NCI-H1417 (cell line): Measurements from ENCODE around the gene ETS2.

Experiments
- DNase-seq, 3 experiments: peaks; one replicate each; lab custom pipeline; 2025; lab: John Stamatoyannopoulos, UW

Gene ETS2

DNA sequence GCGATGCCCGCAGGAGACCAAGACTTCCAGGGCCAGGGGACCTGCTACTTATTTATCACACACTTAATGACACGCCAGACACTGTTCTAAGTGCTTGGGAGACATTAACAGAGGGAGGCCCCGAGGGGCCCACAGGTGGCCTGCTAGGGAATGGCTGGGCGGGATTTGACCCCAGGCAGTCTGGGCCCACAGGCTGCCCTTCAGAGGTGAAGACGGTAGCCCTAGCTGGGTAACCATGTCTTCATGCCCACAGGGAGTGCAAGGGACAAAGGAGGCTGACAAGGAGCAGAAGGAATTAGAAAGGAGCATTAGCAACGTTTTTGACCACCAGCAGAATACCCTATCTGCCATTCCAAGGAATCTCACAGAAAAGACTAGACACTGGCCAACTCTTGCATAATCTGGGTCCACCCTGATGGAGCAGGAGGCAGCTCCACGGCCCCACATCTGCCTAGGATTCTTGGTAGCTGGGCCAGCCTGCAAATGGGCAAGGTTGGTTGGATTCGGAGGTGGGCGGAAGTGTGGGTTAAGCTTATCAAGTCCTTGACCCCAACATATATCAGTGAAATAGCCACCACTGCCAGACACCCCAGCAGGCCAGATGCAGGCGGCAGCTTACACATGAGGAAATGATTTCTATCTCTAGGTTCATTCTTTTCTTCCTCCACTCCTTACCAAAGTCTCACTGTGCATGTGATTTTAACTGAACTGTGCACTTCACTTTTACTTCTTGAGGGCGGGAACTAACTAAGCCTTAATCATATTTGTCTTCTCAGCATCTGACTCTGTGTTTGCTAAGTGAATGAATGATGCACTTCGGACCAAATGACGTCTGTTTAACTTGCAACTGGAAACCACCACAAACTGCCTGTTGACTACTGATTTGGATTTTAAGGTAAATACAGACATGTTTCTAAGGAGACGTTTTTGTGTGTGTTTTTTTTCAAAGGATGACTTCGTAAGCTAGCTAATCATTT lies 3.4 kb upstream of the ETS2 start:
- peak in 1 of 3 experiments; percentile 24 for DNase-seq

- no peak for DNase-seq
Measured at GRCh38 chr21:38803075-38803660, 2.6 kb upstream of the ETS2 start.

DNA sequence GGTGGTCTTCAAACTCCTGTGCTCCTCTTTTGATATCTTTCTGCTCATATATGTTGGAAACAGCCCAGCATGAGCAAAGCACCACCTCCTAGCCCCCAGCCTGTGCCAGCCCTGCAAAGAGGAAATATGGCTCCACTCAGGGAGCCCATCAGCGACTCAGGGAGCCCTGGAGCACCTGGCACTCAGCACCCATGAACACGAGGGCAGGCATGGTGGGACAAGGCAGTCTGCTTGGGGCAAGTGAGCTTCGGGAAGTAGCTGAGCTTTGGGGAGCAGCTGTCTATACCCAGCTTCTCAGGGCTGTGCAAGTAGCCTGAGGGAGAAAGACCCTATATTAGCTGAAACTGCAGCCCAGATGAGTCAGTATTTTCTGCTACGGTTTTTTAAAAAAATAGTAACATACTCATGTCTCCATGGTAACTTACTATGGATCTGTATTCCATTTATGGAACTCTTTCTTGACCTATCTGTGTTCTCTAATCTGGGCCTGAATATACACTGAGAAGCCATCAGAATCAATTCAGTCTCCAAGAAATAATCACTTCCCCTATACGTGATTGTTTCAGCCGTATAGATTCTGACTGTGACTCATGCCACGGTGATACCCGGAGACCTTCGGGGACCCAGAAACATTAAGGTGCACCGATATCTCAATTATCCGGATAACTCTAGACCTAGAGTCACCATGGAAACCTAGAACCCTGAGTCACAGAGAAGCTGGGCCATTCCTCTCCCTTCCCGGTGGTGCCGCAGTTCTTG lies 1.5 kb upstream of the ETS2 start:
- DNase-seq, result no peak

GRCh38 chr21:38804789-38805327 lies 871 bp upstream of the ETS2 start:
- peak; percentile 71 to 91 (median 90) for DNase-seq

GRCh38 chr21:38806153-38806941 lies 618 bp downstream of the ETS2 start:
- DNase-seq, result peak; percentile 48 to 80 (median 79)

GRCh38 chr21:38806942-38807284 lies 1.2 kb downstream of the ETS2 start:
- peak; percentile 64 to 87 (median 69) for DNase-seq

DNA sequence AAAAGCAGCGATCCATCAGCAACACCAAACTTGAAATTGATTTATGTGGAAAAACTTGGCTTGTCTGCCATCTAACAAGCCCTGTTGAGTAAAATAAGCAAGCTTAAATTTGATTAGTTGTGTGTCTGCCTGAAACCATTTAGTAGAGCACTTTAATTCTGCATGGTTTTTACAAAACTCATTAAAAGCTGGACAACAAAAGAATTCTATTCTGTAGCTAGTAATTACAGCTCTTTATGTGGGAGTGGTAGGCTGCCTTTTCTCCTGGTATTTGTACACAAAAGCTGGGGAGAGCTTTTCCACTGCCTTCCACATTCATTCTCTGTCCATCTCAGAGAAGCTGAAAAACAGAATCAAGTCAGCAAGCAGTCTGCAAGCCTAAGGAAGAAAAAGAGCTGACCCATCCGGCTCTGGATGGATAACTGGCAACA lies 1.7 kb downstream of the ETS2 start:
- peak; percentile 48 to 94 (median 63) for DNase-seq

GRCh38 chr21:38807986-38808385 lies 2.3 kb downstream of the ETS2 start:
- DNase-seq, result peak in 2 of 3 experiments; percentile 59 to 79

GRCh38 chr21:38809198-38809878 lies 3.6 kb downstream of the ETS2 start:
- no peak for DNase-seq

DNA sequence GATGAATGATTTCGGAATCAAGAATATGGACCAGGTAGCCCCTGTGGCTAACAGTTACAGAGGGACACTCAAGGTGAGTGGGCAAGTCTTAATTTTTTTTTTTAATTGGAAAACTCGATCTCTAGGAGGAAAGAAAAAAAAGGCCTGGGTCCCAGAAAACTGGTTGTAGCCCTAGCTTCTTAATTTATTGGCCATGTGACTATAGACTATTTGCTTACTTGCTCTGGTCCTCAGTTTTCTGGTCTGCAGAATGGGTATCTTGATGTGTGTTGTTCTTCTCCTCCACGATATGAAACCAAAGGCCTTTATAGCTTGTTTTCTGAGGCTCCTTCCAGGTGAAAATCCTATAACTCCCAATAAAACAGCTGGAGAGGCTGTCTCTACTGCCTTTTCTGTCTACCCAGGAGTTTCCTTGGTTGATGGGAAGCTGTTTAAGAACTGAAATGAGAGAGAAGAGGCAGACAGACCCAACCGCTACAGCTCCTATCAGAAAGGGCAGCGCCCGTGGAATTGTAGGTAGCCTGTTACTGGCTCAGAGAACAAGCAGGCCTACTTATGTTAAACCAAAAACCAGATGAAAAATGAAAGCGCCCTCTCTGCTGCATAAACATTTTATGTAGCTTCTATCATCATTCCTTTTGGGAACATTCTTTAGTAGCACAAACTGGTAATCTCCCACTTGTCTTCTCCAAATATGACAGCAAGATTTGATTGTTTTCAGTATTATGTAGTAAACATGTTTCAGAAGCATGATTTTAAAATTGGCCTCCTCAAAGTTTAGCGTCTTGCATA lies 4.5 kb downstream of the ETS2 start:
- DNase-seq, result no peak

DNA sequence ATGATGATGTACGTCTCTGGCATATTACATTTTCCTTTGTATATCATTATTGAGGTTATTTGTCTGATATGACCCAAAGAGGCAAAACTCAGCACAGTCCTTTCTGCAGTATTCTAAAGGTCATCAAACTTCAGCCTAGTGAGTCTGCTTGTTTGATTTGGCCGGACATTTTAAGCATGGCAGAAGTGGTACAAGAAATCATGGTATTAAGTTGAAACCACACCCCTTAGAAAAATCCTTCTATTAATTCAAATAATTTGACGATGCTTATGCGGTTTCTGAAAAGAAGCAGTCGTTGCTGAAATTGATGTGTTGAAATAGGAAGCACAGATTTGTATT lies 5.1 kb downstream of the ETS2 start:
- no peak for DNase-seq

DNA sequence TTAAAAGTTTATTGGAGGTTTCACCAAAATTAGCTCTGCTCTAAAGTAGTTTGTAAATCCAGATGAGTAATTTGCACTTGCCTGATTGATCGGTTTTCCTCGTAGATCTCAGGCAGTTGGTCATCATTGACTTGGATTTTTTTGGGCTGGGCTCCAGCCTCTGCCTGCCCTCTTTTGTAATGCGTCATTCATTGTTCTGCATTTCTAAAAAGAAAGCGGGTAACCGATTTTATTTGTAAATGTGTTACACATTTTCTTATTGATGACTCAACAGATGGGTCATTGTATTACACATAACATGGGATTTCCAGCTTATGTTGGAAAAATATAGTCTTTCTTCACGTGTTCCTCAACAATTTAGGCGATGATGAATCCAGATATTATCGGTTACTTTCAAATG lies 5.5 kb downstream of the ETS2 start:
- no peak for DNase-seq

DNA sequence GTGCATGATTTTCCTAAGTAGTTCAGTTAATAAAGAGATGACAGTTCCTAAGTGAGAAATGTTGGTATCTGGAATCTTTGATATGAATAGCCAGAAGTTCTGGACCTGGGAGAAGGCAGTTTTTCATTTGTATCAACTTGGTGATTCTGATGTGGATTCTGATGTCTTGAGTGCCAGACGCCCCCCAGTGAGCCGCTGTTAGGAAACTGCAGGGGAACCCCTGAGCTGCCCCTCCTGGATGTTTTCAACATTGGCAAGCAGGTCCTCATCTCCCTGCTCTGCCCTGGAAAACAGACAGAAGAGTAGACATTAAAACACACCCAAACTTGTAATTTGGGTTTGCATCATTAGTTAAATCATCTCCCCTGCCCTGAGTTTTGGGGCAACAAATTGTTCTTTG lies 7.4 kb downstream of the ETS2 start:
- DNase-seq, result peak in 1 of 3 experiments; percentile 58

DNA sequence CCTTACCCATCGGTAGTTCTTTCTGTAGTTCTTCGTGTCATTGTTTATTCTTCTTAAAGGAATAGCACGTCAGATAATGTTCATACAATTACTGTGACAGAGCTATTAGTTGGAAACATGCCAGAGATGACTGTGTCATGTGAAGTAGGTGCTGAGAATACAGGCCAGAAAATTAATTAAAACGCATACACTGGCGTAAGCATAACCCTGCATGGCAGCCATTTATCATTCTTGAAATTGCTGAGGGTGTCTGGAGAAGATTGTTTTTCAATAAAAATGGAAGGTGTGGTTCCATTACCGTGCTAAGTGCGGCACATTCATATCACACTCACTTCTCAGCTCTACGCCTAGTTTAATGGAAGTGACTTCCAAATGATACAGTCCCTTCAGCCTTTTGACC lies 7.8 kb downstream of the ETS2 start:
- peak; percentile 58 to 91 (median 88) for DNase-seq

GRCh38 chr21:38814126-38815059 lies 8.7 kb downstream of the ETS2 start:
- DNase-seq, result peak in 1 of 3 experiments; percentile 11

- DNase-seq, result peak in 1 of 3 experiments; percentile 95
Measured at GRCh38 chr21:38815060-38815405, 9.3 kb downstream of the ETS2 start.

GRCh38 chr21:38816400-38816977 lies 10.8 kb downstream of the ETS2 start:
- DNase-seq, result no peak
